HepG2 (cell line): ENCODE results near the gene CHRD. TPM values are rescaled to one million over a fixed set of nuclear protein-coding genes. Genes with fewer than 3 reads are reported as not detected.

Experiments
- HNF1B ChIP-seq: sonication (generic); formaldehyde crosslinking; IDR thresholded peaks from 2 replicates; pipeline ENCODE4 v1.5.1; 2020; ENCODE audit warnings: mild to moderate bottlenecking, moderate library complexity, missing genetic modification reagents
- KAT2B ChIP-seq: fragments of 150-350 bp; IDR thresholded peaks from 2 replicates; pipeline ENCODE4 v1.6.1; 2014; ENCODE audit warnings: low read depth, low read length, borderline replicate concordance
- KAT7 ChIP-seq: IDR thresholded peaks from 2 replicates; pipeline ENCODE4 v1.6.1; 2018; ENCODE audit warnings: borderline replicate concordance, missing compliant biosample characterization
- PRMT3 ChIP-seq: sonication (generic); formaldehyde crosslinking; IDR thresholded peaks from 2 replicates; pipeline ENCODE4 v1.8.1; 2022; ENCODE audit warnings: low read depth, mild to moderate bottlenecking, moderate library complexity, missing genetic modification reagents, borderline replicate concordance
- ZBTB40 ChIP-seq, 2 experiments: fragments of 450-650 bp in 1 of 2; sonication (generic) in 1 of 2; formaldehyde crosslinking in 1 of 2; IDR thresholded peaks; 2 replicates each; pipeline versions ENCODE4 v1.6.1 to v1.8.0; 2016 to 2022; ENCODE audit warnings: antibody characterized with exemption in 1 of 2, mild to moderate bottlenecking in 1 of 2, missing genetic modification reagents in 1 of 2
- ZNF343 ChIP-seq: sonication (generic); formaldehyde crosslinking; IDR thresholded peaks from 2 replicates; pipeline ENCODE4 v1.4.0; 2020; ENCODE audit warnings: mild to moderate bottlenecking, missing genetic modification reagents
- polyA plus RNA-seq, 8 experiments: library from polyadenylated mRNA; depleted of rRNA in 3 of 8; stranded (reverse) in 7 of 8; unstranded in 1 of 8; fragments of >200 nt; fragmentation: Illumina TruSeq in 4 of 8; extraction: Trizol in 4 of 8; gene quantifications; 2 replicates each; pipeline versions ENCODE4 v1.2.1 to v1.2.3, GENCODE V29; 2011 to 2016; ENCODE audit warnings: low read depth in 4 of 8, missing spikeins in 1 of 8, mixed read lengths in 1 of 8; ENCODE audit not compliant: insufficient read depth in 1 of 8
- total RNA-seq, 5 experiments: library from RNA; depleted of rRNA; stranded (reverse); fragments of >200 nt; fragmentation: Illumina TruSeq; extraction: Trizol; gene quantifications; 2 replicates each; pipeline ENCODE4 v1.2.3, GENCODE V29; 2016; ENCODE audit warnings: low read depth in 1 of 5
- TF ChIP-seq, protein P1 (sequence below): sonication (generic); formaldehyde crosslinking; IDR thresholded peaks from 2 replicates; pipeline ENCODE4 v1.8.0; 2022; ENCODE audit warnings: missing genetic modification reagents, mild to moderate bottlenecking, moderate library complexity, borderline replicate concordance
- TF ChIP-seq, protein P2 (sequence below): IDR thresholded peaks from 2 replicates; pipeline ENCODE4 v1.6.1; 2012; ENCODE audit warnings: inconsistent platforms
- TF ChIP-seq, protein P3 (sequence below): sonication (generic); formaldehyde crosslinking; IDR thresholded peaks from 2 replicates; pipeline ENCODE4 v1.8.0; 2022; ENCODE audit warnings: low read depth, missing genetic modification reagents
- TF ChIP-seq, protein P4 (sequence below): sonication (generic); formaldehyde crosslinking; conservative IDR thresholded peaks from 2 replicates; pipeline ENCODE4 v1.4.0; 2020; ENCODE audit warnings: missing genetic modification reagents

CHRD gene
- total and polyA plus RNA-seq, 2 of the 13 experiments (the other 11 are each of a cell fraction or from before 2014, with no cell fraction given), result 22.2 to 35.2 TPM

- TF ChIP-seq ZBTB40 (IDR thresholded peaks at IDR 0.05) (no peak), ZBTB40 (CRISPR knock-in tag; IDR thresholded peaks at IDR 0.05) (peak; percentile 13; the same call in 1 of the 2 replicates), HNF1B (CRISPR knock-in tag) (0 out of 2 replicates have a peak, but pooled peaks have one; percentile 30), ZNF343 (CRISPR knock-in tag) (no peak), PRMT3 (CRISPR knock-in tag) (no peak), KAT7 (0 out of 2 replicates have a peak, but pooled peaks have one; percentile 22), KAT2B (no peak)
- TF ChIP-seq, protein P1, sequence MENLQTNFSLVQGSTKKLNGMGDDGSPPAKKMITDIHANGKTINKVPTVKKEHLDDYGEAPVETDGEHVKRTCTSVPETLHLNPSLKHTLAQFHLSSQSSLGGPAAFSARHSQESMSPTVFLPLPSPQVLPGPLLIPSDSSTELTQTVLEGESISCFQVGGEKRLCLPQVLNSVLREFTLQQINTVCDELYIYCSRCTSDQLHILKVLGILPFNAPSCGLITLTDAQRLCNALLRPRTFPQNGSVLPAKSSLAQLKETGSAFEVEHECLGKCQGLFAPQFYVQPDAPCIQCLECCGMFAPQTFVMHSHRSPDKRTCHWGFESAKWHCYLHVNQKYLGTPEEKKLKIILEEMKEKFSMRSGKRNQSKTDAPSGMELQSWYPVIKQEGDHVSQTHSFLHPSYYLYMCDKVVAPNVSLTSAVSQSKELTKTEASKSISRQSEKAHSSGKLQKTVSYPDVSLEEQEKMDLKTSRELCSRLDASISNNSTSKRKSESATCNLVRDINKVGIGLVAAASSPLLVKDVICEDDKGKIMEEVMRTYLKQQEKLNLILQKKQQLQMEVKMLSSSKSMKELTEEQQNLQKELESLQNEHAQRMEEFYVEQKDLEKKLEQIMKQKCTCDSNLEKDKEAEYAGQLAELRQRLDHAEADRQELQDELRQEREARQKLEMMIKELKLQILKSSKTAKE (CRISPR knock-in tag), result 0 out of 2 replicates have a peak, but pooled peaks have one; percentile 17
- TF ChIP-seq, protein P2, sequence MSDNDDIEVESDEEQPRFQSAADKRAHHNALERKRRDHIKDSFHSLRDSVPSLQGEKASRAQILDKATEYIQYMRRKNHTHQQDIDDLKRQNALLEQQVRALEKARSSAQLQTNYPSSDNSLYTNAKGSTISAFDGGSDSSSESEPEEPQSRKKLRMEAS, result peak; percentile 11; the same call in 1 of the 2 replicates
- TF ChIP-seq, protein P3, sequence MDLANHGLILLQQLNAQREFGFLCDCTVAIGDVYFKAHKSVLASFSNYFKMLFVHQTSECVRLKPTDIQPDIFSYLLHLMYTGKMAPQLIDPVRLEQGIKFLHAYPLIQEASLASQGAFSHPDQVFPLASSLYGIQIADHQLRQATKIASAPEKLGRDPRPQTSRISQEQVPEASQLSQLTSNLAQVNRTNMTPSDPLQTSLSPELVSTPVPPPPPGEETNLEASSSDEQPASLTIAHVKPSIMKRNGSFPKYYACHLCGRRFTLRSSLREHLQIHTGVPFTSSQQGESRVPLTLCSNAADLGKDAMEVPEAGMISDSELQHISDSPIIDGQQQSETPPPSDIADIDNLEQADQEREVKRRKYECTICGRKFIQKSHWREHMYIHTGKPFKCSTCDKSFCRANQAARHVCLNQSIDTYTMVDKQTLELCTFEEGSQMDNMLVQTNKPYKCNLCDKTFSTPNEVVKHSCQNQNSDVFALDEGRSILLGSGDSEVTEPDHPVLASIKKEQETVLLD, result no peak
- TF ChIP-seq, protein P4, sequence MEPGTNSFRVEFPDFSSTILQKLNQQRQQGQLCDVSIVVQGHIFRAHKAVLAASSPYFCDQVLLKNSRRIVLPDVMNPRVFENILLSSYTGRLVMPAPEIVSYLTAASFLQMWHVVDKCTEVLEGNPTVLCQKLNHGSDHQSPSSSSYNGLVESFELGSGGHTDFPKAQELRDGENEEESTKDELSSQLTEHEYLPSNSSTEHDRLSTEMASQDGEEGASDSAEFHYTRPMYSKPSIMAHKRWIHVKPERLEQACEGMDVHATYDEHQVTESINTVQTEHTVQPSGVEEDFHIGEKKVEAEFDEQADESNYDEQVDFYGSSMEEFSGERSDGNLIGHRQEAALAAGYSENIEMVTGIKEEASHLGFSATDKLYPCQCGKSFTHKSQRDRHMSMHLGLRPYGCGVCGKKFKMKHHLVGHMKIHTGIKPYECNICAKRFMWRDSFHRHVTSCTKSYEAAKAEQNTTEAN (CRISPR knock-in tag), result no peak
Measured at GRCh38 chr3:184378651-184379357, 1.1 kb upstream of the CHRD start (continued).
